GM10248 (cell line): ENCODE data around the gene CAMKMT.

ENCODE experiments used
- CTCF ChIA-PET: fragments of 300-600 bp; sonication (Branson Sonifier 250); formaldehyde crosslinking; extraction: SDS; loops from one replicate; lab custom pipeline; 2021; ENCODE audit warnings: antibody characterized with exemption; lab: Yijun Ruan, JAX
- POLR2A ChIA-PET: fragments of 350-650 bp; sonication (Branson Sonifier 250); formaldehyde crosslinking; extraction: SDS; loops from one replicate; lab custom pipeline; 2020; ENCODE audit warnings: antibody characterized with exemption; lab: Yijun Ruan, JAX
- DNase-seq: peaks from one replicate; pipeline ENCODE4 v3.0.0; 2012; ENCODE audit errors: extremely low spot score
- TF ChIP-seq, protein P1 (sequence below): IDR thresholded peaks from 2 replicates; pipeline ENCODE4 v1.5.1; 2012; ENCODE audit warnings: mild to moderate bottlenecking, low read depth; ENCODE audit errors: extremely low read depth, missing control alignments, control extremely low read depth

CAMKMT gene

DNA sequence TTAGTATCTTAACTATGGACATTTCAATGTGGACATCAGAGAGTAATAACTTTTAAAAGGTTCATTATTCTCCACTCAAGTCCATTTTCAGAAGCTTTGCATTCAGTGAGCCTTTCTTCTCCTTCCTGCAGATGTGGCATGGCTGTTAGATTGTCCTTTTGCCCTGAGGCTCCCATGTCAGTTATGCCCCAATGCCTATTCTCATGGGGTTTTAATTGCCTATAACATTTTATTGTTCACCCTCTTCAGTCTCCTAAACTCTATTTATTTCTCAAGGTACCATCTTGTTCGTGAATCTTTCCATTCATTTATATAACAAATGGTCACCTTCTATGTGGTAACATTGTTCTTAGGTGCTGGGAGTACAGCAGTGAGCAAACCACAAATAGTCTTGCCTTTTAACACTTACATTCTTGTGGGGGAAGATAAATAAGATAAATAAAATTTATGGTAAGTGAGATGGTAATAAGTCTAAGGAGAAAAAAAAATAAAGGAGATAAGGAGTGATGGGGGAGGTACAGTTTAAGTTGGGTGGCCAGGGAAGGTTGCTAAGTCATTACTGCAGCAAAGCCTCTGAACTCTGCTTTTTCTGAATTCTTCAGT, 301.8 kb downstream of the CAMKMT start:
- TF ChIP-seq, protein P1, sequence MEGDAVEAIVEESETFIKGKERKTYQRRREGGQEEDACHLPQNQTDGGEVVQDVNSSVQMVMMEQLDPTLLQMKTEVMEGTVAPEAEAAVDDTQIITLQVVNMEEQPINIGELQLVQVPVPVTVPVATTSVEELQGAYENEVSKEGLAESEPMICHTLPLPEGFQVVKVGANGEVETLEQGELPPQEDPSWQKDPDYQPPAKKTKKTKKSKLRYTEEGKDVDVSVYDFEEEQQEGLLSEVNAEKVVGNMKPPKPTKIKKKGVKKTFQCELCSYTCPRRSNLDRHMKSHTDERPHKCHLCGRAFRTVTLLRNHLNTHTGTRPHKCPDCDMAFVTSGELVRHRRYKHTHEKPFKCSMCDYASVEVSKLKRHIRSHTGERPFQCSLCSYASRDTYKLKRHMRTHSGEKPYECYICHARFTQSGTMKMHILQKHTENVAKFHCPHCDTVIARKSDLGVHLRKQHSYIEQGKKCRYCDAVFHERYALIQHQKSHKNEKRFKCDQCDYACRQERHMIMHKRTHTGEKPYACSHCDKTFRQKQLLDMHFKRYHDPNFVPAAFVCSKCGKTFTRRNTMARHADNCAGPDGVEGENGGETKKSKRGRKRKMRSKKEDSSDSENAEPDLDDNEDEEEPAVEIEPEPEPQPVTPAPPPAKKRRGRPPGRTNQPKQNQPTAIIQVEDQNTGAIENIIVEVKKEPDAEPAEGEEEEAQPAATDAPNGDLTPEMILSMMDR, result no peak
- ChIA-PET POLR2A (no interaction called here), CTCF (interaction anchor here (1.1 kb wide), 1 partner anchor 9 kb away, joined by 3 read pairs; no protein-coding TSS in a partner anchor)
- DNase-seq, result no peak

- TF ChIP-seq, protein P1, result peak; percentile 36
- DNase-seq, result peak; percentile 37
- ChIA-PET POLR2A (no interaction called here), CTCF (interaction anchor here (0.9 to 4.0 kb wide), 14 partner anchors 9 to 192 kb away, joined by 3 to 20 read pairs (median 4); no protein-coding TSS in a partner anchor)
These were observed 306.6 kb downstream of the CAMKMT start for GRCh38 chr2:44668336-44668735.

GRCh38 chr2:44671276-44671675, 309.5 kb downstream of the CAMKMT start:
- ChIA-PET CTCF (interaction anchor here (1.5 kb wide), 1 partner anchor 20 kb away, joined by 3 read pairs; no protein-coding TSS in a partner anchor), POLR2A (no interaction called here)
- TF ChIP-seq, protein P1, result no peak
- DNase-seq, result no peak

DNA sequence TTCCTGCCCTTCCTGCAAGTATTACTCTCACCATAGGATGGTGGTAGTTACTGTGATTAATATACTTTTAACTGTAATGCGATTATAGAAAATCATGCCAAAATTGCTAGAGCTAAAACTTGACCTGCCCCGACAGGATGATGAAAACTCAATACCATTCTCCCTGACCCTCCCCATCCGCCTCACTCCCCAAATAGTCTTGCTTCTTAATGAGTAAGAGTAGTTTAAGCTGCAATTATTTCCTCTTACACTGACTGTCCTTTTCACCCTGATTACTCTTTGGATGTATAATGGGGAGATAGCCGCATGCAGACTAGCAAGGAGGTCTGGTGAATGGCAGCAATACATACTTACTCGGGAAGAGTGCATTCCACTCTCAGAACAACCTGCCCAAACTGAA, 310.2 kb downstream of the CAMKMT start:
- TF ChIP-seq, protein P1, result no peak
- CTCF ChIA-PET, result interaction anchor here (1.5 to 2.5 kb wide), 2 partner anchors 19 to 192 kb away, joined by 3 to 8 read pairs; no protein-coding TSS in a partner anchor
- no peak for DNase-seq
- POLR2A ChIA-PET, result no interaction called here

DNA sequence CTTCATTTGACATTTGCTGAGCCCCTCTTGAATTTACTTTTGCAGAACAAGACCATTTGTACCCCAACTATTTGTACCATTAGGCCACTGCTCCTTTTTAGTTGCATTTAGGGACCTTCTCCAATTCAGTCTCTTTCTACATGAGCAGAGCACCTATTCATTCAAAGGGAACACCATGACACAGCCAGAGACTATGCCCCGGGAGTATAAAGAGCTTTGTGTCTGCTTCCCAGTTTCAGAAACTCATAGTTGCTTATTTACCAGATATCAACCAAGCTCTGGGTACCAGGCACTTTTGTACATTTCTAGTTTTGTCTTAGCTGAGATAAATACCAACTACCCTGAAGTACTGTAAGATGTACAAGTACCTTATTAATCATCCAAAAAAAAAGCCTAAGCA, 310.7 kb downstream of the CAMKMT start:
- ChIA-PET POLR2A (no interaction called here), CTCF (interaction anchor here (1.5 to 2.5 kb wide), 2 partner anchors 19 to 193 kb away, joined by 3 to 8 read pairs; no protein-coding TSS in a partner anchor)
- DNase-seq, result no peak
- TF ChIP-seq, protein P1, result no peak

- CTCF ChIA-PET, result interaction anchor here (1.5 to 2.5 kb wide), 3 partner anchors 18 to 195 kb away, joined by 3 to 8 read pairs (median 3); no protein-coding TSS in a partner anchor
- DNase-seq, result no peak
- POLR2A ChIA-PET, result no interaction called here
- TF ChIP-seq, protein P1, result no peak
These were observed 312.9 kb downstream of the CAMKMT start for GRCh38 chr2:44674473-44675284.
